IMR-90 (cell line): ENCODE data around the gene FLYWCH1. TPM values are rescaled to one million over a fixed set of nuclear protein-coding genes. Genes with fewer than 3 reads are reported as not detected.

ENCODE experiments used
- ATAC-seq: fragments of 200-7000 bp; cut with Tn5 transposase; 2 replicates; pipeline ENCODE4 v1.9.1; 2020; ENCODE audit warnings: low read depth, mild to moderate bottlenecking, moderate library complexity
- BruUV-seq: library from RNA; stranded (reverse); fragments of 400-500 nt; replicated peaks from 2 replicates; lab custom pipeline; 2021; lab: Mats Ljungman, UMichigan
- CTCF ChIA-PET: fragments of 300-600 bp; formaldehyde crosslinking; extraction: SDS; loops from one replicate; lab custom pipeline; 2021; ENCODE audit warnings: antibody characterized with exemption; lab: Yijun Ruan, JAX
- POLR2A ChIA-PET: fragments of 300-600 bp; sonication (Branson Sonifier 250); formaldehyde crosslinking; loops from one replicate; lab custom pipeline; 2022; ENCODE audit warnings: antibody characterized with exemption; ENCODE audit not compliant: unreplicated experiment; lab: Charles Lee
- DNase-seq: peaks from one replicate; pipeline ENCODE4 v3.0.0; 2013
- H2AFZ ChIP-seq: replicated peaks from 2 replicates; pipeline ENCODE3; 2013; ENCODE audit warnings: low read length, mild to moderate bottlenecking; ENCODE audit not compliant: poor library complexity
- H2AK5ac ChIP-seq: 2 replicates; pipeline ENCODE4 v1.6.1; 2013; ENCODE audit warnings: low read depth, low read length, inconsistent platforms
- H2AK9ac ChIP-seq: replicated peaks from 2 replicates; pipeline ENCODE3; 2013; ENCODE audit warnings: mild to moderate bottlenecking, low read depth, low read length, moderate library complexity; ENCODE audit not compliant: poor library complexity
- H2BK120ac ChIP-seq: 2 replicates; pipeline ENCODE4 v1.6.1; 2013; ENCODE audit warnings: low read depth, low read length, inconsistent platforms
- H2BK15ac ChIP-seq: 3 replicates; pipeline ENCODE4 v1.6.1; 2013; ENCODE audit warnings: low read depth, low read length, inconsistent platforms
- H2BK20ac ChIP-seq: 2 replicates; pipeline ENCODE4 v1.6.1; 2013; ENCODE audit warnings: low read depth, mild to moderate bottlenecking, inconsistent platforms, low read length, moderate library complexity
- H2BK5ac ChIP-seq: 2 replicates; pipeline ENCODE4 v1.6.1; 2013; ENCODE audit warnings: mild to moderate bottlenecking, low read depth, low read length, inconsistent platforms; ENCODE audit not compliant: poor library complexity, severe bottlenecking
- H3K14ac ChIP-seq: replicated peaks from 2 replicates; pipeline ENCODE4 v1.6.1; 2013; ENCODE audit warnings: low read depth, low read length, inconsistent platforms
- H3K18ac ChIP-seq: 2 replicates; pipeline ENCODE4 v1.6.1; 2013; ENCODE audit warnings: low read depth, low read length, control low read depth
- H3K23ac ChIP-seq: 2 replicates; pipeline ENCODE4 v1.6.1; 2013; ENCODE audit warnings: low read depth, low read length, inconsistent platforms
- H3K27ac ChIP-seq: 2 replicates; pipeline ENCODE4 v1.5.1; 2013; ENCODE audit warnings: mild to moderate bottlenecking, control low read depth, low read length; ENCODE audit not compliant: insufficient read depth
- H3K27me3 ChIP-seq: 2 replicates; pipeline ENCODE4 v1.6.1; 2013; ENCODE audit warnings: low read length; ENCODE audit not compliant: control insufficient read depth, insufficient read depth
- H3K36me3 ChIP-seq: 2 replicates; pipeline ENCODE4 v1.6.1; 2013; ENCODE audit warnings: low read length, mixed read lengths; ENCODE audit not compliant: control insufficient read depth, insufficient read depth
- H3K4ac ChIP-seq: 2 replicates; pipeline ENCODE4 v1.6.1; 2013; ENCODE audit warnings: low read depth, low read length, inconsistent platforms
- H3K4me1 ChIP-seq: 2 replicates; pipeline ENCODE4 v1.6.1; 2013; ENCODE audit warnings: low read length, mixed read lengths; ENCODE audit not compliant: control insufficient read depth, insufficient read depth
- H3K4me2 ChIP-seq: 2 replicates; pipeline ENCODE4 v1.6.1; 2013; ENCODE audit warnings: low read depth, mild to moderate bottlenecking, control low read depth, low read length, moderate library complexity
- H3K4me3 ChIP-seq: 2 replicates; pipeline ENCODE4 v1.5.1; 2013; ENCODE audit warnings: low read depth, mild to moderate bottlenecking, control low read depth, low read length, moderate library complexity; ENCODE audit not compliant: insufficient read depth
- H3K56ac ChIP-seq: 2 replicates; pipeline ENCODE4 v1.6.1; 2013; ENCODE audit warnings: low read length, inconsistent platforms; ENCODE audit not compliant: insufficient read depth; ENCODE audit errors: extremely low read depth
- H3K79me1 ChIP-seq, 2 experiments: 2 replicates each; pipeline ENCODE4 v1.6.1; 2013; ENCODE audit warnings: low read length in 2 of 2, inconsistent platforms in 1 of 2, low read depth in 1 of 2
- H3K9ac ChIP-seq: 2 replicates; pipeline ENCODE4 v1.6.1; 2013; ENCODE audit warnings: low read depth, low read length, control low read depth
- H3K9me1 ChIP-seq: 2 replicates; pipeline ENCODE4 v1.6.1; 2013; ENCODE audit warnings: low read length, inconsistent platforms; ENCODE audit not compliant: insufficient read depth
- H3K9me3 ChIP-seq: 2 replicates; pipeline ENCODE4 v1.6.1; 2013; ENCODE audit warnings: low read length; ENCODE audit not compliant: control insufficient read depth, insufficient read depth
- H4K20me1 ChIP-seq: 2 replicates; pipeline ENCODE4 v1.6.1; 2013; ENCODE audit warnings: low read length, inconsistent platforms; ENCODE audit not compliant: insufficient read depth
- H4K5ac ChIP-seq: 2 replicates; pipeline ENCODE4 v1.6.1; 2013; ENCODE audit warnings: mild to moderate bottlenecking, low read depth, low read length, control low read depth
- H4K8ac ChIP-seq, 2 experiments: 2 replicates each; pipeline ENCODE4 v1.6.1; 2013; ENCODE audit warnings: low read depth in 2 of 2, low read length in 2 of 2, control low read depth in 1 of 2, inconsistent platforms in 1 of 2
- H4K91ac ChIP-seq: 2 replicates; pipeline ENCODE4 v1.6.1; 2013; ENCODE audit warnings: low read depth, low read length, inconsistent platforms; ENCODE audit not compliant: insufficient read depth
- CHD1 ChIP-seq: IDR thresholded peaks from 2 replicates; pipeline ENCODE4 v1.6.1; 2012; ENCODE audit warnings: low read depth, low read length, improper control_type of control experiment
- CTCF ChIP-seq: conservative IDR thresholded peaks from 2 replicates; pipeline ENCODE4 v1.5.1; 2012; ENCODE audit warnings: mild to moderate bottlenecking, low read depth, low read length, improper control_type of control experiment
- ELK1 ChIP-seq: fragments of 150-350 bp; IDR thresholded peaks from 2 replicates; pipeline ENCODE4 v1.6.1; 2016; ENCODE audit warnings: low read depth, mild to moderate bottlenecking, low read length, moderate library complexity, borderline replicate concordance
- FOS ChIP-seq: fragments of 150-350 bp; IDR thresholded peaks from 2 replicates; pipeline ENCODE4 v1.6.1; 2016; ENCODE audit warnings: low read depth, low read length
- MAFK ChIP-seq: IDR thresholded peaks from 2 replicates; pipeline ENCODE4 v1.6.1; 2012; ENCODE audit warnings: low read depth, low read length, improper control_type of control experiment
- MAZ ChIP-seq: IDR thresholded peaks from 2 replicates; pipeline ENCODE4 v1.6.1; 2012; ENCODE audit warnings: low read depth, mild to moderate bottlenecking, low read length, improper control_type of control experiment, moderate library complexity, borderline replicate concordance
- MXI1 ChIP-seq: IDR thresholded peaks from 2 replicates; pipeline ENCODE4 v1.6.1; 2012; ENCODE audit warnings: low read depth, mild to moderate bottlenecking, low read length, moderate library complexity, borderline replicate concordance
- RAD21 ChIP-seq: IDR thresholded peaks from 2 replicates; pipeline ENCODE4 v1.6.1; 2012; ENCODE audit warnings: low read length, improper control_type of control experiment
- RCOR1 ChIP-seq: IDR thresholded peaks from 2 replicates; pipeline ENCODE4 v1.6.1; 2012; ENCODE audit warnings: mild to moderate bottlenecking, low read length, improper control_type of control experiment; ENCODE audit not compliant: insufficient replicate concordance
- RFX5 ChIP-seq: IDR thresholded peaks from 2 replicates; pipeline ENCODE4 v1.8.0; 2012; ENCODE audit warnings: low read depth, mild to moderate bottlenecking, low read length, moderate library complexity
- SMC3 ChIP-seq: fragments of 150-350 bp; IDR thresholded peaks from 2 replicates; pipeline ENCODE4 v1.6.1; 2016; ENCODE audit warnings: low read depth, mild to moderate bottlenecking, antibody characterized with exemption, low read length, moderate library complexity
- USF2 ChIP-seq: fragments of 150-350 bp; IDR thresholded peaks from 2 replicates; pipeline ENCODE4 v1.6.1; 2017; ENCODE audit warnings: mild to moderate bottlenecking, antibody characterized with exemption, low read length, low read depth
- WGBS, 2 experiments: methylation state at CpG; one replicate each; pipeline versions ENCODE4 v1.1.5 to v1.1.7; 2013; ENCODE audit warnings: missing lambda C conversion rate in 2 of 2; ENCODE audit not compliant: insufficient read length in 1 of 2; ENCODE audit errors: extremely low coverage in 2 of 2; 5-methylcytosine and 5-hydroxymethylcytosine counted together
- dilution Hi-C: fragments of 300-500 bp; cut with HindIII; formaldehyde crosslinking; loops from one replicate; pipeline ENCODE4 v1.14.3; 2018; ENCODE audit warnings: low sequenced_read_pairs; ENCODE audit not compliant: unreplicated experiment
- in situ Hi-C: fragments of 300-500 bp; cut with MboI; formaldehyde crosslinking; loops from 3 replicates; pipeline ENCODE4 v1.14.3; 2019; ENCODE audit warnings: low sequenced_read_pairs, inconsistent platforms, mixed read lengths
- intact Hi-C: fragments of 100-400 bp; cut with micrococcal nuclease; formaldehyde crosslinking; loops from 2 replicates; pipeline ENCODE4 v1.10.0; 2022
- polyA plus RNA-seq, 3 experiments: library from polyadenylated mRNA; depleted of rRNA; stranded (reverse); fragments of >200 nt; gene quantifications; 2 replicates each; pipeline ENCODE4 v1.2.3, GENCODE V29; 2012; ENCODE audit warnings: low replicate concordance in 1 of 3
- total RNA-seq: library from RNA; depleted of rRNA; stranded (reverse); fragments of >200 nt; gene quantifications from 2 replicates; pipeline ENCODE4 v1.2.3, GENCODE V29; 2012

FLYWCH1 gene
- total and polyA plus RNA-seq, 2 of the 4 experiments (the other 2 are of a cell fraction) = 14.3 to 25.2 TPM

- ATAC-seq = peak; percentile 97
- Histone ChIP-seq H3K36me3 (no peaks in the 10 kb centered on the region), H3K27me3 (no peaks in the 10 kb centered on the region), H3K4ac (peak within 1 kb of the TSS; percentile 83), H2BK15ac (peak within 1 kb of the TSS; percentile 25; the same call in 1 of the 3 replicates), H3K9me3 (no peaks in the 10 kb centered on the region; the same call in 1 of the 2 replicates), H3K4me3 (peak within 1 kb of the TSS; percentile 49), H4K5ac (peak within 1 kb of the TSS; percentile 34; the same call in 1 of the 2 replicates), H3K14ac (peak within 1 kb of the TSS; percentile 66), H3K79me1 (peaks cover 9 to 23% of the 10 kb centered on the region in 2 experiments), H3K18ac (peak within 1 kb of the TSS; percentile 12; the same call in 1 of the 2 replicates), H2AK5ac (peak within 1 kb of the TSS; percentile 83), H3K27ac (peak within 1 kb of the TSS; percentile 83), H2BK5ac (peak within 1 kb of the TSS; percentile 77), H3K9ac (peak within 1 kb of the TSS; percentile 75), H3K56ac (peak within 1 kb of the TSS; percentile 57), H3K23ac (peak within 1 kb of the TSS; percentile 87), H4K91ac (peak within 1 kb of the TSS; percentile 73), H2AFZ (peak within 1 kb of the TSS; percentile 98), H3K4me2 (peak within 1 kb of the TSS; percentile 94), H2AK9ac (peak within 1 kb of the TSS; percentile 86), H2BK120ac (no peak within 1 kb of the TSS), H3K9me1 (peaks cover 4% of the 10 kb centered on the region; the same call in 1 of the 2 replicates), H3K4me1 (peaks cover 4% of the 10 kb centered on the region), H4K8ac (peak within 1 kb of the TSS; percentile 59 to 91), H4K20me1 (no peaks in the 10 kb centered on the region), H2BK20ac (no peak within 1 kb of the TSS)
- dilution Hi-C loops (no loop called here), in situ Hi-C loops (no loop called here), intact Hi-C loops (loop anchor here (1.0 kb wide), 1 partner anchor 21 kb away; no protein-coding TSS in a partner anchor)
- no TSS peak for BruUV-seq
- ChIA-PET POLR2A (interaction anchor here (0.6 kb wide), 1 partner anchor 262 kb away, joined by 3 read pairs; no protein-coding TSS in a partner anchor), CTCF (interaction anchor here (1.0 to 1.2 kb wide), 3 partner anchors 24 to 87 kb away, joined by 3 to 5 read pairs (median 5); partner anchors contain the start of gene PAQR4)
- 1% methylated on average over 21 of the region's 73 CpGs; no CpG with 5 or more reads in 1 of the 2 experiments for WGBS, 2 experiments
- peak; percentile 98 for DNase-seq
- TF ChIP-seq SMC3 (no peak), CTCF (no peak), RCOR1 (no peak), USF2 (peak; percentile 61), ELK1 (no peak), MAZ (peak; percentile 70; the same call in 1 of the 2 replicates), MAFK (no peak), RFX5 (0 out of 2 replicates have a peak, but pooled peaks have one; percentile 30), RAD21 (no peak), MXI1 (peak; percentile 26; the same call in 1 of the 2 replicates), CHD1 (no peak), FOS (peak; percentile 36; the same call in 1 of the 2 replicates)
These were observed 28.9 kb upstream of the FLYWCH1 start, which contains the start of gene FLYWCH2 for GRCh38 chr16:2882650-2883457. Gene FLYWCH2, plus strand, starts transcription at chr16:2883215. Its CDS starts 13,235 bp downstream, at chr16:2896450.
